WI38 (cell line): Measurements from ENCODE around the gene RAPGEF5.
"Not testable (repeated sequence)": the region's sequence is repeated elsewhere in the genome, so short reads cannot be mapped to it uniquely, and the experiment has no call there.

Source experiments
- H3K4me3 ChIP-seq: 2 replicates; pipeline ENCODE4 v1.5.1; 2011; ENCODE audit warnings: low read depth, mild to moderate bottlenecking, control low read depth, low read length
- CTCF ChIP-seq: IDR thresholded peaks from 2 replicates; pipeline ENCODE4 v1.5.1; 2012; ENCODE audit warnings: low read depth, mild to moderate bottlenecking, control low read depth, low read length

Gene RAPGEF5

GRCh38 chr7:22090512-22090911 lies 266.4 kb downstream of the RAPGEF5 start:
- TF ChIP-seq CTCF = no peak
- no peak overlapping the region for H3K4me3 ChIP-seq

GRCh38 chr7:22090107-22090506 lies 266.8 kb downstream of the RAPGEF5 start:
- TF ChIP-seq CTCF = no peak
- H3K4me3 ChIP-seq = no peak overlapping the region

GRCh38 chr7:22088827-22089226 lies 268.1 kb downstream of the RAPGEF5 start:
- no peak overlapping the region for H3K4me3 ChIP-seq
- TF ChIP-seq CTCF = no peak

- no peak overlapping the region for H3K4me3 ChIP-seq
- no peak for TF ChIP-seq CTCF
These were observed 269.1 kb downstream of the RAPGEF5 start for GRCh38 chr7:22087861-22088260.

- TF ChIP-seq CTCF = no peak
- H3K4me3 ChIP-seq = peak overlapping the region; percentile 74
These were observed 273.2 kb downstream of the RAPGEF5 start for GRCh38 chr7:22083704-22084240.

GRCh38 chr7:22082886-22083703 lies 273.9 kb downstream of the RAPGEF5 start:
- peak overlapping the region; percentile 74 for H3K4me3 ChIP-seq
- TF ChIP-seq CTCF = peak; percentile 91

- no peak for TF ChIP-seq CTCF
- peak overlapping the region; percentile 74 for H3K4me3 ChIP-seq
These were observed 274.4 kb downstream of the RAPGEF5 start for GRCh38 chr7:22082553-22082885.

GRCh38 chr7:22080219-22080618 lies 276.7 kb downstream of the RAPGEF5 start:
- not testable (repeated sequence) for H3K4me3 ChIP-seq

GRCh38 chr7:22078872-22079271 lies 278.1 kb downstream of the RAPGEF5 start:
- H3K4me3 ChIP-seq = not testable (repeated sequence)
